HepG2 (cell line): ENCODE measurements around the gene MACROD2. TPM values are rescaled to one million over a fixed set of nuclear protein-coding genes. Genes with fewer than 3 reads are reported as not detected.
A peak's percentile ranks its signal among the peaks of the same experiment; 100 is the strongest.

ENCODE experiments used
- CREB3 ChIP-seq: sonication (generic); formaldehyde crosslinking; IDR thresholded peaks from 2 replicates; pipeline ENCODE4 v1.5.0; 2020; ENCODE audit warnings: missing genetic modification reagents
- EEA1 ChIP-seq: sonication (generic); formaldehyde crosslinking; IDR thresholded peaks from 2 replicates; pipeline ENCODE4 v1.5.1; 2020; ENCODE audit warnings: mild to moderate bottlenecking, missing genetic modification reagents, borderline replicate concordance
- ELK4 ChIP-seq: sonication (generic); formaldehyde crosslinking; IDR thresholded peaks from 2 replicates; pipeline ENCODE4 v1.9.0; 2021; ENCODE audit warnings: missing genetic modification reagents, borderline replicate concordance
- GTF2F1 ChIP-seq: fragments of 150-350 bp; IDR thresholded peaks from 2 replicates; pipeline ENCODE4 v1.6.1; 2014; ENCODE audit warnings: low read length
- HDAC2 ChIP-seq: sonication (generic); formaldehyde crosslinking; IDR thresholded peaks from 2 replicates; pipeline ENCODE4 v1.4.0; 2020; ENCODE audit warnings: missing genetic modification reagents
- MYPOP ChIP-seq: sonication (generic); formaldehyde crosslinking; IDR thresholded peaks from 2 replicates; pipeline ENCODE4 v1.8.1; 2023; ENCODE audit warnings: mild to moderate bottlenecking, moderate library complexity, missing genetic modification reagents
- PTBP1 ChIP-seq: fragments of 200-400 bp; formaldehyde crosslinking; IDR thresholded peaks from 2 replicates; pipeline ENCODE4 v1.6.1; 2018; ENCODE audit warnings: low read length, low read depth; ENCODE audit not compliant: poor library complexity, severe bottlenecking
- SKI ChIP-seq: fragments of 450-650 bp; IDR thresholded peaks from one replicate; pipeline ENCODE4 v1.6.1; 2018; ENCODE audit warnings: mild to moderate bottlenecking; ENCODE audit not compliant: partially characterized antibody
- SMYD3 ChIP-seq: sonication (generic); formaldehyde crosslinking; IDR thresholded peaks from 2 replicates; pipeline ENCODE4 v1.8.1; 2023; ENCODE audit warnings: mild to moderate bottlenecking, missing genetic modification reagents
- SNAPC2 ChIP-seq: sonication (generic); formaldehyde crosslinking; IDR thresholded peaks from 2 replicates; pipeline ENCODE4 v1.8.1; 2022; ENCODE audit warnings: mild to moderate bottlenecking, missing genetic modification reagents
- SNRNP70 ChIP-seq: fragments of 200-400 bp; formaldehyde crosslinking; IDR thresholded peaks from 2 replicates; pipeline ENCODE4 v1.6.1; 2017; ENCODE audit warnings: mild to moderate bottlenecking, low read depth, low read length, moderate library complexity
- SRSF1 ChIP-seq: fragments of 200-400 bp; formaldehyde crosslinking; optimal IDR thresholded peaks from 2 replicates; pipeline ENCODE3; 2017; ENCODE audit warnings: mild to moderate bottlenecking, low read depth, low read length, moderate library complexity
- ZBTB7B ChIP-seq: sonication (generic); formaldehyde crosslinking; IDR thresholded peaks from 2 replicates; pipeline ENCODE4 v1.4.0; 2020; ENCODE audit warnings: missing genetic modification reagents
- ZHX2 ChIP-seq, 2 experiments: sonication (generic) in 1 of 2; formaldehyde crosslinking in 1 of 2; IDR thresholded peaks; 2 replicates each; pipeline versions ENCODE4 v1.6.1 to v1.9.0; 2014 to 2022; ENCODE audit warnings: antibody characterized with exemption in 1 of 2, borderline replicate concordance in 1 of 2, inconsistent platforms in 1 of 2, low read depth in 1 of 2, missing genetic modification reagents in 1 of 2
- ZMYM2 ChIP-seq: sonication (generic); formaldehyde crosslinking; IDR thresholded peaks from 2 replicates; pipeline ENCODE4 v1.8.0; 2022; ENCODE audit warnings: mild to moderate bottlenecking, missing genetic modification reagents
- ZNF274 ChIP-seq: sonication (generic); formaldehyde crosslinking; IDR thresholded peaks from 2 replicates; pipeline ENCODE4 v1.5.1; 2020; ENCODE audit warnings: mild to moderate bottlenecking, missing genetic modification reagents
- ZNF784 ChIP-seq: sonication (generic); formaldehyde crosslinking; IDR thresholded peaks from 2 replicates; pipeline ENCODE4 v1.5.1; 2020; ENCODE audit warnings: missing genetic modification reagents, mild to moderate bottlenecking, borderline replicate concordance
- ZSCAN9 ChIP-seq: IDR thresholded peaks from 2 replicates; pipeline ENCODE4 v1.6.1; 2016; ENCODE audit warnings: borderline replicate concordance
- polyA plus RNA-seq, 8 experiments: library from polyadenylated mRNA; depleted of rRNA in 3 of 8; stranded (reverse) in 7 of 8; unstranded in 1 of 8; fragments of >200 nt; fragmentation: Illumina TruSeq in 4 of 8; extraction: Trizol in 4 of 8; gene quantifications; 2 replicates each; pipeline versions ENCODE4 v1.2.1 to v1.2.3, GENCODE V29; 2011 to 2016; ENCODE audit warnings: low read depth in 4 of 8, missing spikeins in 1 of 8, mixed read lengths in 1 of 8; ENCODE audit not compliant: insufficient read depth in 1 of 8
- total RNA-seq, 5 experiments: library from RNA; depleted of rRNA; stranded (reverse); fragments of >200 nt; fragmentation: Illumina TruSeq; extraction: Trizol; gene quantifications; 2 replicates each; pipeline ENCODE4 v1.2.3, GENCODE V29; 2016; ENCODE audit warnings: low read depth in 1 of 5

MACROD2 gene
- total and polyA plus RNA-seq, 2 of the 13 experiments (the other 11 are each of a cell fraction or from before 2014, with no cell fraction given), result 0.13 to 0.51 TPM

- no peak for TF ChIP-seq SRSF1
- TF ChIP-seq SNRNP70, result no peak
- no peak; the same call in 1 of the 2 replicates for TF ChIP-seq MYPOP (CRISPR knock-in tag)
- TF ChIP-seq ZMYM2 (CRISPR knock-in tag), result no peak
- no peak for TF ChIP-seq CREB3
- TF ChIP-seq ZHX2 (IDR thresholded peaks at IDR 0.05; ENCODE audit: low read depth), result peak; percentile 60; the same call in 1 of the 2 replicates
- TF ChIP-seq ZHX2 (CRISPR knock-in tag; IDR thresholded peaks at IDR 0.05; ENCODE audit: borderline replicate concordance), result peak; percentile 46; the same call in 1 of the 2 replicates
- TF ChIP-seq PTBP1, result no peak
- TF ChIP-seq ZBTB7B (CRISPR knock-in tag), result no peak
- peak; percentile 63; the same call in 1 of the 2 replicates for TF ChIP-seq ZSCAN9
- TF ChIP-seq ZNF784 (CRISPR knock-in tag), result peak; percentile 37
- no peak for TF ChIP-seq ZNF274
- peak; percentile 96 for TF ChIP-seq HDAC2 (CRISPR knock-in tag)
- TF ChIP-seq ELK4, result no peak
- TF ChIP-seq SKI, result no peak
- TF ChIP-seq EEA1 (CRISPR knock-in tag), result no peak
- peak; percentile 93; the same call in 1 of the 2 replicates for TF ChIP-seq SMYD3
- no peak for TF ChIP-seq GTF2F1
- peak; percentile 56; the same call in 1 of the 2 replicates for TF ChIP-seq SNAPC2 (CRISPR knock-in tag)
Measured at GRCh38 chr20:14986026-14986655, 990.8 kb downstream of the MACROD2 start (continued).
